HEK293T (cell line): ENCODE measurements around the gene HIPK4.

Source experiments
- CTCF ChIA-PET: fragments of 350-600 bp; formaldehyde crosslinking; extraction: SDS; loops from one replicate; lab custom pipeline; 2021; ENCODE audit warnings: antibody characterized with exemption, inconsistent platforms; lab: Yijun Ruan, JAX
- POLR2A ChIA-PET: fragments of 350-600 bp; formaldehyde crosslinking; extraction: SDS; loops from one replicate; lab custom pipeline; 2020; ENCODE audit warnings: antibody characterized with exemption, inconsistent platforms; lab: Yijun Ruan, JAX
- DNase-seq: peaks from one replicate; pipeline ENCODE4 v3.0.0; 2012; ENCODE audit warnings: mixed read lengths; ENCODE audit errors: extremely low spot score
- ARNT ChIP-seq: fragments of 450-650 bp; IDR thresholded peaks from 2 replicates; pipeline ENCODE4 v1.6.1; 2017; ENCODE audit warnings: mild to moderate bottlenecking
- ELF4 ChIP-seq: fragments of 450-650 bp; IDR thresholded peaks from 2 replicates; pipeline ENCODE4 v1.6.1; 2017; ENCODE audit warnings: antibody characterized with exemption
- FOXA1 ChIP-seq: fragments of 450-650 bp; IDR thresholded peaks from 2 replicates; pipeline ENCODE4 v1.6.1; 2016; ENCODE audit warnings: mild to moderate bottlenecking
- FOXK2 ChIP-seq: fragments of 450-650 bp; IDR thresholded peaks from 2 replicates; pipeline ENCODE4 v1.6.1; 2016; ENCODE audit warnings: mild to moderate bottlenecking
- FOXM1 ChIP-seq: fragments of 450-650 bp; IDR thresholded peaks from 2 replicates; pipeline ENCODE4 v1.6.1; 2017; ENCODE audit warnings: mild to moderate bottlenecking, borderline replicate concordance
- HDGF ChIP-seq: fragments of 450-650 bp; IDR thresholded peaks from 2 replicates; pipeline ENCODE4 v1.6.1; 2017; ENCODE audit warnings: antibody characterized with exemption, borderline replicate concordance
- L3MBTL2 ChIP-seq: fragments of 450-650 bp; conservative IDR thresholded peaks from 2 replicates; pipeline ENCODE4 v1.6.1; 2016; ENCODE audit warnings: mild to moderate bottlenecking
- LEF1 ChIP-seq: fragments of 450-650 bp; IDR thresholded peaks from 2 replicates; pipeline ENCODE4 v1.6.1; 2017; ENCODE audit warnings: mild to moderate bottlenecking, borderline replicate concordance
- NFRKB ChIP-seq: fragments of 450-650 bp; IDR thresholded peaks from 2 replicates; pipeline ENCODE4 v1.6.1; 2016; ENCODE audit warnings: mild to moderate bottlenecking, moderate library complexity
- SP1 ChIP-seq: fragments of 450-650 bp; IDR thresholded peaks from 2 replicates; pipeline ENCODE4 v1.6.1; 2017
- SUZ12 ChIP-seq: fragments of 450-650 bp; IDR thresholded peaks from 2 replicates; pipeline ENCODE4 v1.6.1; 2016; ENCODE audit warnings: mild to moderate bottlenecking
- TARDBP ChIP-seq: fragments of 450-650 bp; IDR thresholded peaks from 2 replicates; pipeline ENCODE4 v1.6.1; 2016
- ZNF384 ChIP-seq: fragments of 450-650 bp; IDR thresholded peaks from 2 replicates; pipeline ENCODE4 v1.6.1; 2016
- TF ChIP-seq, protein P1 (sequence below): fragments of 450-650 bp; IDR thresholded peaks from 2 replicates; pipeline ENCODE4 v1.6.1; 2016

The HIPK4 gene

DNA sequence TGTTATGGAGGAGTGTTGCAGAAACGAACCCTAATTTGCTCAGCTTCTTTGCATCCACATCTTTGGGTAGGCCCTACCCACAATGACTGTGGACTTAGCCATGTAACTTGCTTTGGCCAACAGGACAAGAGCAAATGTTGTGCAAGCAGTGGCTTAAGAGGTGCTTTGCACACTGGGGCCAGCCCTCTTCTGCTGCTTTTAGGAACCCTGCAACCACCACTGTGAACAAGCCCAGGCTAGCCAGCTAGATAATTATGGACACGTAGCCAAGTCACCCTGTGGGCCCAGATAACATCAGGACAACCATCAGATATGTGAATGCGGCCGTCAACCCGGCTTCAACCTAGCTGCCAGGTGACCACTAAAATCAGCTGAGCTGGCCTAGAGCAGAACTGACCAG, 58.9 kb downstream of the HIPK4 start:
- no peak for DNase-seq
- no peak for TF ChIP-seq L3MBTL2
- TF ChIP-seq, protein P1, sequence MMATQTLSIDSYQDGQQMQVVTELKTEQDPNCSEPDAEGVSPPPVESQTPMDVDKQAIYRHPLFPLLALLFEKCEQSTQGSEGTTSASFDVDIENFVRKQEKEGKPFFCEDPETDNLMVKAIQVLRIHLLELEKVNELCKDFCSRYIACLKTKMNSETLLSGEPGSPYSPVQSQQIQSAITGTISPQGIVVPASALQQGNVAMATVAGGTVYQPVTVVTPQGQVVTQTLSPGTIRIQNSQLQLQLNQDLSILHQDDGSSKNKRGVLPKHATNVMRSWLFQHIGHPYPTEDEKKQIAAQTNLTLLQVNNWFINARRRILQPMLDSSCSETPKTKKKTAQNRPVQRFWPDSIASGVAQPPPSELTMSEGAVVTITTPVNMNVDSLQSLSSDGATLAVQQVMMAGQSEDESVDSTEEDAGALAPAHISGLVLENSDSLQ: no peak
- TF ChIP-seq SP1: no peak
- TF ChIP-seq TARDBP: no peak
- no peak for TF ChIP-seq HDGF
- TF ChIP-seq FOXK2: no peak
- no peak for TF ChIP-seq ELF4
- TF ChIP-seq FOXA1: no peak
- no peak for TF ChIP-seq SUZ12
- no peak for TF ChIP-seq FOXM1
- no peak for TF ChIP-seq ZNF384
- TF ChIP-seq ARNT: no peak
- no peak for TF ChIP-seq NFRKB
- no peak for TF ChIP-seq LEF1
- POLR2A ChIA-PET: interaction anchor here (1.2 to 1.5 kb wide), 2 partner anchors 9 to 17 kb away, joined by 3 to 5 read pairs; partner anchors contain the start of genes C19orf47 and PLD3
- CTCF ChIA-PET: no interaction called here
